A673 (cell line): ENCODE results near the gene DUSP5.

ENCODE experiments used
- CTCF ChIP-seq: fragments of 300-800, 200-600 bp; sonication (generic); conservative IDR thresholded peaks from 2 replicates; pipeline ENCODE4 v1.5.1; 2017; ENCODE audit warnings: low read depth, mild to moderate bottlenecking, antibody characterized with exemption, low read length, moderate library complexity, mixed read lengths
- EZH2 ChIP-seq: fragments of 200-600 bp; sonication (generic); IDR thresholded peaks from 2 replicates; pipeline ENCODE4 v1.6.1; 2017; ENCODE audit warnings: borderline replicate concordance, low read depth, mild to moderate bottlenecking, mixed read lengths, antibody characterized with exemption, low read length; ENCODE audit not compliant: poor library complexity, severe bottlenecking

- TF ChIP-seq CTCF (no peak), EZH2 (no peak)
Measured at GRCh38 chr10:110455446-110455845, 42.3 kb upstream of the DUSP5 start.
